Measurements from ENCODE around the gene ADAD1. TPM values are rescaled to one million over a fixed set of nuclear protein-coding genes. Genes with fewer than 3 reads are reported as not detected.

ADAD1 gene
- total RNA-seq, 1 experiment from 2014 or later: not detected

GRCh38 chr4:122456231-122457116 is 77.7 kb downstream of the ADAD1 start, which contains the start of gene IL2:
Gene IL2, minus strand, starts transcription at chr4:122456725. Its CDS starts 285 bp downstream, at chr4:122456440.
- DNase-seq (ENCODE audit: low spot score): peak; percentile 28

GRCh38 chr4:122458625-122459024 is 79.8 kb downstream of the ADAD1 start:
- DNase-seq (ENCODE audit: low spot score): peak; percentile 40

- DNase-seq (ENCODE audit: low spot score): no peak
These were observed 90.6 kb downstream of the ADAD1 start for GRCh38 chr4:122469457-122469856.

GRCh38 chr4:122475233-122475632 is 96.4 kb downstream of the ADAD1 start:
- no peak for DNase-seq (ENCODE audit: low spot score)

- no peak for DNase-seq (ENCODE audit: low spot score)
These were observed 97.3 kb downstream of the ADAD1 start for GRCh38 chr4:122476126-122476525.

GRCh38 chr4:122476745-122477144 is 97.9 kb downstream of the ADAD1 start:
- no peak for DNase-seq (ENCODE audit: low spot score)

Other genes starting within 250 kb of the ADAD1 start
- 14.4 and 14.6 TPM in 2 replicates for gene BLTP1, start 226.7 kb upstream of the ADAD1 start, total RNA-seq (2014; rRNA removed; shearing (Covaris generic))
- not detected in 2 replicates for gene IL2, start 77.7 kb downstream of the ADAD1 start, total RNA-seq (2014; rRNA removed; shearing (Covaris generic))
- not detected in 2 replicates for gene IL21, start 242.1 kb downstream of the ADAD1 start, total RNA-seq (2014; rRNA removed; shearing (Covaris generic))

All from H4 (cell line).